SK-N-SH (cell line): ENCODE data around the gene CCR3. TPM values are rescaled to one million over a fixed set of nuclear protein-coding genes. Genes with fewer than 3 reads are reported as not detected.

Experiments
- CTCF ChIA-PET: fragments of 300-600, 350-600 bp; formaldehyde crosslinking; extraction: SDS; loops from one replicate; lab custom pipeline; 2021; lab: Yijun Ruan, JAX
- POLR2A ChIA-PET: fragments of 350-600 bp; sonication (Branson Sonifier 250); formaldehyde crosslinking; extraction: SDS; loops from one replicate; lab custom pipeline; 2020; ENCODE audit warnings: antibody characterized with exemption, inconsistent platforms; lab: Yijun Ruan, JAX
- DNase-seq: peaks from one replicate; pipeline ENCODE4 v3.0.0; 2012
- H2AFZ ChIP-seq: fragments of 200-600 bp; sonication (generic); 2 replicates; pipeline ENCODE4 v1.8.1; 2016; ENCODE audit warnings: antibody characterized with exemption, mild to moderate bottlenecking, low read depth
- H3F3A ChIP-seq: fragments of 200-600 bp; sonication (generic); replicated peaks from 2 replicates; pipeline ENCODE3; 2016; ENCODE audit warnings: antibody characterized with exemption, mild to moderate bottlenecking; ENCODE audit not compliant: insufficient read depth
- H3K27ac ChIP-seq, 2 experiments: fragments of 200-500 bp in 1 of 2; fragments of 200-600 bp in 1 of 2; sonication (Bioruptor generic) in 1 of 2; sonication (generic), shearing (Covaris generic) in 1 of 2; 2 replicates each; pipeline versions ENCODE4 v1.5.1 to v1.6.1; 2014 to 2016; ENCODE audit warnings: low read depth in 2 of 2, inconsistent platforms in 1 of 2, low read length in 1 of 2, mild to moderate bottlenecking in 1 of 2, mixed read lengths in 1 of 2
- H3K27me3 ChIP-seq: fragments of 200-600 bp; sonication (generic), shearing (Covaris generic); 2 replicates; pipeline ENCODE4 v1.6.1; 2016; ENCODE audit warnings: mixed run types; ENCODE audit not compliant: insufficient read depth
- H3K36me3 ChIP-seq, 2 experiments: fragments of 200-500 bp in 1 of 2; fragments of 200-600 bp in 1 of 2; sonication (Bioruptor generic) in 1 of 2; sonication (generic) in 1 of 2; replicated peaks in 1 of 2; 2 replicates each; pipeline versions ENCODE3 to v1.5.1; 2014 to 2016; ENCODE audit warnings: low read length in 1 of 2, mild to moderate bottlenecking in 1 of 2; ENCODE audit not compliant: insufficient read depth in 2 of 2, control insufficient read depth in 1 of 2
- H3K4me1 ChIP-seq, 2 experiments: fragments of 200-500 bp in 1 of 2; fragments of 200-600 bp in 1 of 2; sonication (Bioruptor generic) in 1 of 2; sonication (generic), shearing (Covaris generic) in 1 of 2; 2 replicates each; pipeline versions ENCODE4 v1.5.1 to v1.6.1; 2014 to 2016; ENCODE audit warnings: low read depth in 1 of 2, low read length in 1 of 2, mixed run types in 1 of 2; ENCODE audit not compliant: insufficient read depth in 2 of 2, control insufficient read depth in 1 of 2
- H3K4me2 ChIP-seq: fragments of 200-600 bp; sonication (generic), shearing (Covaris generic); 2 replicates; pipeline ENCODE4 v1.6.1; 2017; ENCODE audit warnings: mixed run types
- H3K4me3 ChIP-seq, 2 experiments: fragments of 200-500 bp in 1 of 2; fragments of 200-600 bp in 1 of 2; sonication (Bioruptor generic) in 1 of 2; sonication (generic), shearing (Covaris generic) in 1 of 2; 2 replicates each; pipeline versions ENCODE4 v1.5.1 to v1.8.1; 2014 to 2016; ENCODE audit warnings: low read depth in 2 of 2, inconsistent platforms in 1 of 2, low read length in 1 of 2, mild to moderate bottlenecking in 1 of 2, mixed read lengths in 1 of 2, moderate library complexity in 1 of 2
- H3K79me2 ChIP-seq: fragments of 200-600 bp; sonication (generic); 2 replicates; pipeline ENCODE4 v1.8.1; 2017; ENCODE audit warnings: mild to moderate bottlenecking; ENCODE audit not compliant: insufficient read depth
- H3K9ac ChIP-seq: fragments of 200-600 bp; sonication (generic); 2 replicates; pipeline ENCODE4 v1.6.1; 2017; ENCODE audit warnings: mixed run types
- H3K9me2 ChIP-seq: fragments of 200-600 bp; sonication (generic); 2 replicates; pipeline ENCODE4 v1.6.1; 2017; ENCODE audit warnings: mixed run types
- H3K9me3 ChIP-seq: fragments of 200-600 bp; sonication (generic); 2 replicates; pipeline ENCODE4 v1.6.1; 2017; ENCODE audit warnings: mixed run types, mild to moderate bottlenecking, moderate library complexity
- H4K20me1 ChIP-seq: fragments of 200-600 bp; sonication (generic); 2 replicates; pipeline ENCODE4 v1.6.1; 2017; ENCODE audit warnings: mild to moderate bottlenecking, mixed run types; ENCODE audit not compliant: insufficient read depth
- CHD2 ChIP-seq: fragments of 150-350 bp; IDR thresholded peaks from 2 replicates; pipeline ENCODE4 v1.6.1; 2018; ENCODE audit warnings: low read length; ENCODE audit not compliant: partially characterized antibody
- EZH2phosphoT487 ChIP-seq: fragments of 200-600 bp; sonication (generic); IDR thresholded peaks from 2 replicates; pipeline ENCODE4 v1.6.1; 2017; ENCODE audit warnings: low read depth, mixed run types, mild to moderate bottlenecking, antibody characterized with exemption, moderate library complexity, borderline replicate concordance
- FOSL2 ChIP-seq: IDR thresholded peaks from 2 replicates; pipeline ENCODE4 v1.4.0; 2012; ENCODE audit warnings: low read depth, mild to moderate bottlenecking, moderate library complexity, borderline replicate concordance
- FOXJ3 ChIP-seq: sonication (generic); formaldehyde crosslinking; IDR thresholded peaks from 2 replicates; pipeline ENCODE4 v1.5.1; 2020; ENCODE audit warnings: mild to moderate bottlenecking, missing genetic modification reagents
- JUND ChIP-seq: IDR thresholded peaks from 2 replicates; pipeline ENCODE4 v1.4.0; 2012
- MXI1 ChIP-seq: IDR thresholded peaks from 2 replicates; pipeline ENCODE4 v1.6.1; 2012; ENCODE audit warnings: mild to moderate bottlenecking, low read depth, low read length, improper control_type of control experiment
- NRF1 ChIP-seq: IDR thresholded peaks from 2 replicates; pipeline ENCODE4 v1.6.1; 2012; ENCODE audit warnings: low read depth, mild to moderate bottlenecking, low read length
- PBX3 ChIP-seq: IDR thresholded peaks from 2 replicates; pipeline ENCODE4; 2012
- POLR2AphosphoS5 ChIP-seq: IDR thresholded peaks from 2 replicates; pipeline ENCODE4 v1.6.1; 2012; ENCODE audit warnings: low read depth, low read length
- RFX5 ChIP-seq: IDR thresholded peaks from 2 replicates; pipeline ENCODE4 v1.6.1; 2012; ENCODE audit warnings: mild to moderate bottlenecking, improper control_type of control experiment, low read length
- RXRA ChIP-seq: IDR thresholded peaks from 2 replicates; pipeline ENCODE4 v1.4.0; 2012; ENCODE audit warnings: low read depth, mild to moderate bottlenecking, borderline replicate concordance
- SIN3A ChIP-seq: IDR thresholded peaks from 2 replicates; pipeline ENCODE4 v1.6.1; 2012; ENCODE audit warnings: low read depth, mild to moderate bottlenecking, low read length, moderate library complexity, borderline replicate concordance
- SMC3 ChIP-seq: IDR thresholded peaks from 2 replicates; pipeline ENCODE4 v1.6.1; 2012; ENCODE audit warnings: low read depth, low read length, improper control_type of control experiment
- TCF12 ChIP-seq: IDR thresholded peaks from 2 replicates; pipeline ENCODE4 v1.4.0; 2012
- TEAD4 ChIP-seq: IDR thresholded peaks from 2 replicates; pipeline ENCODE4 v1.4.0; 2012; ENCODE audit warnings: mild to moderate bottlenecking, borderline replicate concordance; ENCODE audit not compliant: insufficient read depth
- USF2 ChIP-seq: fragments of 150-350 bp; IDR thresholded peaks from 2 replicates; pipeline ENCODE4 v1.6.1; 2017; ENCODE audit warnings: antibody characterized with exemption, low read length, low read depth, borderline replicate concordance
- YY1 ChIP-seq: IDR thresholded peaks from 2 replicates; pipeline ENCODE4 v1.4.0; 2012; ENCODE audit warnings: low read depth, mild to moderate bottlenecking
- WGBS: methylation state at CpG from one replicate; pipeline ENCODE4 v1.1.6; 2017; ENCODE audit warnings: low lambda C conversion rate; 5-methylcytosine and 5-hydroxymethylcytosine counted together
- polyA plus RNA-seq, 3 experiments: library from polyadenylated mRNA; depleted of rRNA; stranded (reverse); fragments of >200 nt; gene quantifications; 2 replicates each; pipeline ENCODE4 v1.2.3, GENCODE V29; 2012
- TF ChIP-seq, protein P1 (sequence below): IDR thresholded peaks from 2 replicates; pipeline ENCODE4 v1.4.0; 2012; ENCODE audit warnings: low read depth, borderline replicate concordance
- TF ChIP-seq, protein P2 (sequence below): IDR thresholded peaks from 2 replicates; pipeline ENCODE4 v1.4.0; 2012; ENCODE audit warnings: low read depth, borderline replicate concordance
- TF ChIP-seq, protein P3 (sequence below): IDR thresholded peaks from 2 replicates; pipeline ENCODE4 v1.6.1; 2012; ENCODE audit warnings: mild to moderate bottlenecking, low read depth, low read length, moderate library complexity

CCR3 gene
- polyA plus RNA-seq, 1 of the 3 experiments (the other 2 are of a cell fraction), result not detected

GRCh38 chr3:46203681-46204080 is 38.6 kb upstream of the CCR3 start:
- Histone ChIP-seq H3K4me2 (no peak overlapping the region), H3K4me1 (no peaks in the 10 kb centered on the region), H3K9me2 (no peaks in the 10 kb centered on the region), H3K27ac (no peak overlapping the region), H3K27me3 (peaks cover 7% of the 10 kb centered on the region; the same call in 1 of the 2 replicates), H3F3A (no peaks in the 10 kb centered on the region), H3K4me3 (no peak overlapping the region), H3K79me2 (no peaks in the 10 kb centered on the region), H3K36me3 (no peaks in the 10 kb centered on the region), H4K20me1 (no peaks in the 10 kb centered on the region), H3K9ac (no peak overlapping the region), H2AFZ (no peak overlapping the region), H3K9me3 (no peaks in the 10 kb centered on the region)
- no peak for DNase-seq
- ChIA-PET POLR2A (no interaction called here), CTCF (no interaction called here)
- 8% methylated on average over 12 of the region's 12 CpGs for WGBS
- TF ChIP-seq RFX5 (no peak), CHD2 (no peak), SMC3 (no peak), FOXJ3 (no peak), JUND (no peak), TEAD4 (no peak), NRF1 (no peak), USF2 (no peak), PBX3 (no peak), MXI1 (no peak), POLR2AphosphoS5 (no peak), SIN3A (no peak), FOSL2 (no peak), TCF12 (no peak), EZH2phosphoT487 (no peak), YY1 (no peak), RXRA (no peak)
- TF ChIP-seq, protein P1, sequence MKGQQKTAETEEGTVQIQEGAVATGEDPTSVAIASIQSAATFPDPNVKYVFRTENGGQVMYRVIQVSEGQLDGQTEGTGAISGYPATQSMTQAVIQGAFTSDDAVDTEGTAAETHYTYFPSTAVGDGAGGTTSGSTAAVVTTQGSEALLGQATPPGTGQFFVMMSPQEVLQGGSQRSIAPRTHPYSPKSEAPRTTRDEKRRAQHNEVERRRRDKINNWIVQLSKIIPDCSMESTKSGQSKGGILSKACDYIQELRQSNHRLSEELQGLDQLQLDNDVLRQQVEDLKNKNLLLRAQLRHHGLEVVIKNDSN, result no peak
- TF ChIP-seq, protein P2, sequence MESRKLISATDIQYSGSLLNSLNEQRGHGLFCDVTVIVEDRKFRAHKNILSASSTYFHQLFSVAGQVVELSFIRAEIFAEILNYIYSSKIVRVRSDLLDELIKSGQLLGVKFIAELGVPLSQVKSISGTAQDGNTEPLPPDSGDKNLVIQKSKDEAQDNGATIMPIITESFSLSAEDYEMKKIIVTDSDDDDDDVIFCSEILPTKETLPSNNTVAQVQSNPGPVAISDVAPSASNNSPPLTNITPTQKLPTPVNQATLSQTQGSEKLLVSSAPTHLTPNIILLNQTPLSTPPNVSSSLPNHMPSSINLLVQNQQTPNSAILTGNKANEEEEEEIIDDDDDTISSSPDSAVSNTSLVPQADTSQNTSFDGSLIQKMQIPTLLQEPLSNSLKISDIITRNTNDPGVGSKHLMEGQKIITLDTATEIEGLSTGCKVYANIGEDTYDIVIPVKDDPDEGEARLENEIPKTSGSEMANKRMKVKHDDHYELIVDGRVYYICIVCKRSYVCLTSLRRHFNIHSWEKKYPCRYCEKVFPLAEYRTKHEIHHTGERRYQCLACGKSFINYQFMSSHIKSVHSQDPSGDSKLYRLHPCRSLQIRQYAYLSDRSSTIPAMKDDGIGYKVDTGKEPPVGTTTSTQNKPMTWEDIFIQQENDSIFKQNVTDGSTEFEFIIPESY, result no peak
- TF ChIP-seq, protein P3, sequence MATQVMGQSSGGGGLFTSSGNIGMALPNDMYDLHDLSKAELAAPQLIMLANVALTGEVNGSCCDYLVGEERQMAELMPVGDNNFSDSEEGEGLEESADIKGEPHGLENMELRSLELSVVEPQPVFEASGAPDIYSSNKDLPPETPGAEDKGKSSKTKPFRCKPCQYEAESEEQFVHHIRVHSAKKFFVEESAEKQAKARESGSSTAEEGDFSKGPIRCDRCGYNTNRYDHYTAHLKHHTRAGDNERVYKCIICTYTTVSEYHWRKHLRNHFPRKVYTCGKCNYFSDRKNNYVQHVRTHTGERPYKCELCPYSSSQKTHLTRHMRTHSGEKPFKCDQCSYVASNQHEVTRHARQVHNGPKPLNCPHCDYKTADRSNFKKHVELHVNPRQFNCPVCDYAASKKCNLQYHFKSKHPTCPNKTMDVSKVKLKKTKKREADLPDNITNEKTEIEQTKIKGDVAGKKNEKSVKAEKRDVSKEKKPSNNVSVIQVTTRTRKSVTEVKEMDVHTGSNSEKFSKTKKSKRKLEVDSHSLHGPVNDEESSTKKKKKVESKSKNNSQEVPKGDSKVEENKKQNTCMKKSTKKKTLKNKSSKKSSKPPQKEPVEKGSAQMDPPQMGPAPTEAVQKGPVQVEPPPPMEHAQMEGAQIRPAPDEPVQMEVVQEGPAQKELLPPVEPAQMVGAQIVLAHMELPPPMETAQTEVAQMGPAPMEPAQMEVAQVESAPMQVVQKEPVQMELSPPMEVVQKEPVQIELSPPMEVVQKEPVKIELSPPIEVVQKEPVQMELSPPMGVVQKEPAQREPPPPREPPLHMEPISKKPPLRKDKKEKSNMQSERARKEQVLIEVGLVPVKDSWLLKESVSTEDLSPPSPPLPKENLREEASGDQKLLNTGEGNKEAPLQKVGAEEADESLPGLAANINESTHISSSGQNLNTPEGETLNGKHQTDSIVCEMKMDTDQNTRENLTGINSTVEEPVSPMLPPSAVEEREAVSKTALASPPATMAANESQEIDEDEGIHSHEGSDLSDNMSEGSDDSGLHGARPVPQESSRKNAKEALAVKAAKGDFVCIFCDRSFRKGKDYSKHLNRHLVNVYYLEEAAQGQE, result no peak
